Measurements from ENCODE around the gene SLC33A1. TPM values are rescaled to one million over a fixed set of nuclear protein-coding genes. Genes with fewer than 3 reads are reported as not detected.
"Not testable (repeated sequence)": the region's sequence is repeated elsewhere in the genome, so short reads cannot be mapped to it uniquely, and the experiment has no call there.

SLC33A1 gene
- polyA plus RNA-seq (2013, experiment 1 of 2; ENCODE audit: insufficient read length), result 26.3 TPM
- 24.2 TPM for polyA plus RNA-seq (2013, experiment 2 of 2; ENCODE audit: insufficient read length)

DNA sequence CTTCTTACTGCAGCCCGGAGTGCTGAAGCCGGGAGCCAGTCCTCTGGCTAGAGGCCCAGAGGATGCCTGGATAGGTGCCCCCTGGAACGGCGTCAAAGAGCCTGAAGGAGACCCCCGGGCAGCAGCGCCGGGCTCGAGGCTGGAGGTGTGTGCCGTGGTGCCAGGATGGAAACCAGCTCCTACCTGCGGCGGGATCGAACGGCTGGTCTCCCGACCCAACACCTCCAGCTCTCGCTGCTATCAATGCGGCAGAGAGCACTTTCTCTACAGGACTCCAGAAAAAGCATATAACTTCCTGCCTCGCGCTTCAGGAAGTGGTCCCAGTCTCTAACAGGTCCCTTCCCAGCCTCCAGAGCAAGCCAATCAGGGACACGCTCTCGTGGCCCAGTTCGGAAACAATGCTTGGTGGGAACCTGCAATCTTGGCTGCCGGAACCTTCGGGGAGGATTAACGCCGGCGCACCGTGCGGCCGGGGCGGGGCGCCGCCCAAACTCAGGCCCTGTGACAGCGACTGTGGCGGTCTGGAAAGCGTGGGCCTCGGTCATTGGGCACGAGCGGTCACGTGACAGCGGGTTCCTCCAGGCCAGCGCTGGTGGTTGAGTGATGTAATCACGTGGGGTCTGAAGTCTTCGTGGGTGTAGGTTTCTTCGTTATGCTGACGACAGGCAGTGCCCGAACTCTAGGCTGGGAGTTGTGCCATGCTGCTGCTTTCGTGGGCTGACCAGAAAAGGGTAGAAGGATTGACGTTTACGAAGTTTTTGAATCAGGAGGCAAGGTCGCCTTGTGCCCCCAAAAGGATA is at the start of gene SLC33A1:
Gene SLC33A1, minus strand, starts transcription at position 287 of the 800 bp plus-strand sequence. CDS start 430 bp downstream, outside the sequence.
- DNase-seq, result peak; percentile 100

DNA sequence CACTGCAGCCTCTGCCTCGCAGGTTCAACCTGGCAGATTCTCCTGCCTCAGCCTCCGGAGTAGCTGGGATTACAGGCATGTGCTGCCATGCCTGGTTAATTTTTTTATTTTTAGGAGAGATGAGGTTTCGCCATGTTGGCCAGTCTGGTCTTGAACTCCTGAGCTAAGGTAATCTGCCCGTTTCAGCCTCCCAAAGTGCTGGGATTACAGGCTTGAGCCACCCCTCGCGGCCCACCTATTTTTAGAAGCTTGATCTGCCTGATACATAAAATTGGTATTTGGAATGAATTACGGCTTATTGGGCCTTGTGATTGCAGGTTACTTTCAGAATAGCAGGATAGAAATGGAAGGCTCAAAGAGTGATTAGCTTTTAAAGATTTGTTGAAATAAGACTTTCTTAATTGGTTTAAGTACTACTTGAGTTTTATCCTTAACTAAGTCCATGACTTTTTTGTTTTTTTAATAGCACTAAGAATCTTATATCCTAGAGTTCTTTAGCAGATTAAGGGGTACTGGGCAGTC is 41.2 kb upstream of the SLC33A1 start:
- no peak for DNase-seq

DNA sequence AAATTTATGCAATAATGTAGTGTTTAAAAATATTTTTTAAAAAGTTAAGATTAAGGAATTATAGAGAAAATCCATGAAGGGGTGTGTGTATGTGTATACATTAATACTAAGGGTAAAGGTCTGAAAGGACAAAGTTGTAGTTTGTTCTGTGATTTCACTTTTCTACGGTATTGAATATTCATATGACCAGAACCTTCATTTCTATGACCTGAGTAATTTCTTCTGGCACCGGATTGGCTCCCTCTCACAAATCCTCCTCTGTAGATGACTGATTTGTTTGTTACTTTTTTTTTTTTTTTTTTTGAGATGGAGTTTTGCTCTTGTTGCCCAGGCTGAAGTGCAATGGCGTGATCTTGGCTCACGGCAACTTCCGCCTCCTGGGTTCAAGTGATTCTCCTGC is 37.1 kb upstream of the SLC33A1 start:
- no peak for DNase-seq

DNA sequence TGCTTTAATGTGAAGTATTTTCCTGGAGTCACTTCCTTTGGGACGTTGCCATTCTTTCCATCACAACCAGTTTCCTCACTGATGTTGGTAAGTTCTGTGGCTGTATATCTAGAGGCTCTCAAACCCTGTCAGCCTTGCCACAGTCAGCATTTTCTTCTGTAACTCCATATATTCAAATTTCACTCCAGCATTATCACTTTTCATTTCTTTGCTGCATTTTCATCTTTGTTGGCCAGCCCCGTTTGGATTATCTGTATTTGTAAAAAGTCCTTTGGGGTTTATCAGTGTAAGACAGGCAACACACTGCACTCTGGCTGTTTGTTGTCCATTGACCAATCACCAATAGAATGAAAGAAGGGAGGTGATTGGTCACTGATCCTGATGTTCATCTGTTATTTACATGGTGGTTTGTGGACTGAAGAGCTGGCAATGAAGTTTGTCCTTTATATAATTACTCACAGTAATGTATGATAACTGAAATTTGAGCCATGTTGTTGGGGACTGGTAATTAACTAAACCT is 36.5 kb upstream of the SLC33A1 start:
- DNase-seq, result peak; percentile 27

DNA sequence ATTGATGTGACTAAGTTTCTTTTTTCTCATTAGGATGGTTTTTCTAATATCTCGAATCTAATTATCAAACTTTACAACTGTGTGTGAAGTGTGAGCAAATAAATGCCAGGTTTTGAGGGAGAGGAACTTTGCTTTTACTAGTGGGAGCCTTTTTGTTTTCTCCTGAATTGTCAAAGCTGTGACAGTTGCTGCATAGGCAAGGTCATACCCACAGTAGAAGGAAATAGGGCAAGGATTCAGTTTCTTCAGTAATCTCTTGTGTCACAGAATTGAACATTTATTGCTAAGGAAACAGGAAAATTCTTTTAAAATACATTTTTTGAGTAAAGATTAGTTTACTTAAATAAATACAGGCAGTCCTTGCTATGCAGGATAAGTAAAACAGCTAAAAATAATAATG is 35.7 kb upstream of the SLC33A1 start:
- DNase-seq, result no peak

DNA sequence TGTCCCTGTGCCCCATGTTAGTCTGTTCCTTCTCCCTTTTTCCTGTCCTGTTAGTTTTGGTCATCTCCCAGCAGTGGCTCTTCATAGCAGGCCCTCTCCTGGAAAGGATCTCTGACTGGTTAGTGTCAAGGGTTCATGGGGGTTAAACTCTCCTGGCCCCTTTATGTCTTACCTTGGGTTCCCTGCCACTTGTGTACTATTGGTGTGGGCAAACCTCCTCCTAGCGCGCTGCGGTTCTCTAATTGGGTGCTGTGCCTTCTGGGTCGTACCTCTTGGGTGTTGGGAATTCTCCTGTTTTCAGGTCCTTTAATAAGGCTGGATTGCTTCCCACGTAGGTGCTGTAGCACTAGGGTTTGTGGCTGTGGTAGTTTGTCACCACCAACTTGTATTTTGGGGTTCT is 35.0 kb upstream of the SLC33A1 start:
- no peak for DNase-seq

DNA sequence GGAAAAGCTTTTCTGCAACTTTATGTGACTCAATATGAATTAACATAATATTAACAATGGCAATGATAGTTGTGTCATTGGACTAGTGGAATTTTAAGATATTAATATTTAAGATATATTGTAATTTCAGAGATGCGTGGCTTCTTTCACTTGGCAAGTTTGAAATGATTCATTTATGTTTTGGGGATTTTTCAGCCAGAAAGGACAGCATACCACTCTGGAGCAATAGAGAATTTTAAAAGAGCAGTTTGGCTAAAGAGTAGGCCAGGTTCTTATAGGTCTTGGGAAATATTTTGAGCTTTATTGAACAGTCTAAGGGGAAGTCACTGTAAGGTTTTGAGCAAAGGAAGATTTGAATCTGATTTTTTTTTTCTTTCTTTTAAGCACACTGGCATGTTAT is 32.7 kb upstream of the SLC33A1 start:
- DNase-seq, result no peak

DNA sequence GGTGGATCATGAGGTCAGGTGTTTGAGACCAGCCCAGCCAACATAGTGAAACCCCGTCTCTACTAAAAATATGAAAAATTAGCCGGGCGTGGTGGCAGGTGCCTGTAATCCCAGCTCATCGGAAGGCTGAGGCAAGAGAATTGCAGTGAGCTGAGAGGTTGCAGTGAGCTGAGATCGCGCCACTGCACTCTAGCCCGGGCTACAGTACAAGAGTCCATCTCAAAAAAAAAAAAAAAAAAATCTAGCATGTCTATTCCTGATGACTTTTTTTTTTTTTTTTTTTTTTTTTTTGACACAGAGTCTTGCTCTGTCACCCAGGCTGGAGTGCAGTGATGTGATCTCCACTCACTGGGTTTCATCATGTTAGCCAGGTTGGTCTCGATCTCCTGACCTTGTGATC is 32.1 kb upstream of the SLC33A1 start:
- not testable (repeated sequence) for DNase-seq

DNA sequence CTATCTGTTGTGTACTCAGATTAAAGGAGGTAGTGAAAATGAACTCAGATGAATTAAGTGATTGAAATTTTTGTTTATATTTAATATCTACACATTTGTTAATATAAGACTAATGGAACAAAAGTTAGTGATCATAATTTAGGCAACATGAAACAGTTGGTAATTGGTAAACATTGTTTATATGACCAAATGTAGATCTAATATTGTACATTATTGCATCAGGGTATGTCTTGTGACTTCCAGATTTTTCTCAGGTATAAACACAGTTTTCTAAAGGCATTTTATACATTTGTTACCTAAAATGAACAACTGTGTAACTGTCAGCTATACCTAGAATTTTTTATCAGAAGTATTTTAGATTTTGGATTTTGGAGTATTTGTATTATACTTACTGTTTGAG is 31.1 kb upstream of the SLC33A1 start:
- DNase-seq, result no peak

DNA sequence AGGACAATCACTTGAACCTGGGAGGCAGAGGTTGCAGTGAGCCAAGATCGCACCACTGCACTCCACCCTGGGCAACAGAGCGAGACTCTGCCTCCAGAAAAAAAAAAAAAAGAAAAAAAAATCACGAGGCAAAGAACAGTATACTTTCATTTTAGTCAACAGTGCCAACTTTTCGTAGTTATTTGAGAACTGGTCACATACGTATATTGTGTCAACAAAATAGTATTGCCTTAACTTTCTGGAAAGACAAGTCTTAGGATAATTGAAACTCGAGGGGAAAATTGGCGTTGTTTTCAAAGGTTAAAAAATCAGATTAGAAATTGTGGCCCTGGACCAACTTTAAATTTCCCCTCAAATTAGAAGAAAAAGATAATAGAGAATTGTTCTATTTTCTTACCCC is 30.1 kb upstream of the SLC33A1 start:
- DNase-seq, result no peak

DNA sequence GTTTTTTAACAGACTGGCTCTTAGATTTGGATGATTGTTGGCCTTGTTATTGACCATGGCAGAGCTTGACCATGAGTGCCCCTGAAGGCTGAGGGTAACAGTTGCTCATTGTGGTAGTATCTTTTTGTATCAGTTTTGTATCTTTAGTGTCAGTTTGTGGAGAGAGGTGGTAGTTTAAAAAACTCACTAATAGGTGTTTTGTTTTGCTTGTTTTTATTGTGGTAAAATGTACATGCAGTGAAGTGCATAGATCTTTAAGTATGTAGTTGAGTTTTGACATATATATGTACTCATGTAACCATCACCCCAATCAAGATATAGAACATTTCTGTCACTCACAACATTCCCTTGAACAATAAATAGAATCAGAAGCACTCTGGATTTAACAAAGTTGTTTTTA is 26.1 kb upstream of the SLC33A1 start:
- DNase-seq, result no peak

DNA sequence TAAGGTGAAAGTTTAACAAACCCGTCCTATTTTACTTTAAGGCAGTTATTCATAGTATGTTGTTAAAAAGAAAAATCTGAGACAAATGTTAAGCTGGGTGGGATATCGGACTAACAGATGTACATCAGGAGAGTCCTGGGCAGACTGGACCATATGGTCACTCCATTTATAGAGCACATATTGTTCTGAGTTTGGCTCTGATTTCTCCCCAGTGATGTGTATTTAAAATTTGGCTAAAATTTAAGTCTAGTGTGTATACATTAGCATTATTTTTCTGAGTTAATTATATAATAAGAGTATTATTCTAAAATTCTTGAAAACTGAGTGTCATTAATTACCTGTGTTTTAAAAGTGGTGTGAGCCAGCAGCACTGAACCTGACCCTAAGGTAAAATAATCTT is 22.3 kb upstream of the SLC33A1 start:
- DNase-seq, result no peak

DNA sequence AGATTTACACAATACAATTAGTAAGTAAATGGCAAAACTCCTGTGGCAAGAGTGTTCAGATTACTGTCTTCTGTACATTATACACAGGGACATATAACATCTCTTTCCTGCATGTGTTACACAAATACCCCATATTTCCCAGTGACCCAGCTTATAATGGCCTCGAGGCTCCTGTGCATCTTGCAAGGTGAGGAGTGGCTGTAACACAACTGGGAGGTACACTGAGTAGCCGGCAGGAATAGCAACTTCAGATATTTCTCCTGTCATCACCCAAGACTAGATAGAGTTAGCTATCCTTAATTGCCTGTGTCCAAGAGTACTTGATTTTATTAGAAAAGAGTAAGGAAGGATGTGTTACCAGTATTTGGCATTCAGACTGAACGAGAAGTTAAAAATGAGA is 21.8 kb upstream of the SLC33A1 start:
- DNase-seq, result no peak

DNA sequence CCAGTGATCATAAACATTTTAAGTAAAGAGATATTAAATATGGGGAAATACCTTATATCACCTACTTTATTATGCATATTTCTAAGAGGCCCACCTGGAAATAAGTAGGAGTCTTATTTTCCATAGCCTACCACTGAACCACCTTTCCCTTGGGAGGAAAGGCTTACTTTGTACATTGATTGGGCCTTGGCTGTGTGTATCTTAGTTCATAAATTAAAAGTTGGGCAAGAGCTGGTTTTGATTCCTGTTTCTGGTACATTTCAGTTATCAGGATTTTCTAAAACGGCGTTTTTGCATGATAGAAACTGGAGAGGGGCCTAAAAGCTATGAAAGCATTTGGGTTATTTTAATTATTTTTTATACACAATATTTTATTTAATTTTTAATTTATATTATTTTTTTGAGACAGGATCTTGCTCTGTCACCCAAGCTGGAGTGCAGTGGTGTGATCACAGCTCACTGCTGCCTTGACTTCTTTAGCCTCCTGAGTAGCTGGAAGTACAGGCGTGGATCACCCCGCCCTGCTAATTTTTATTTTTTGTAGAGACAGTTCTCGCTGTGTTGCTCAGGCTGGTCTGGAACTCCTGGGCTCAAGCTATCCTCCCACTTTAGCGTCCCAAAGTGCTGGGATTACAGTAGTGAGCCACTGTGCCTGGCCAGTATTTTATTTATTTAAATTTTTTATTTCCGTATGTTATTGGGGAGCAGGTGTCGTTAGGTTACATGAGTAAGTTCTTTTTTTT is 18.8 kb upstream of the SLC33A1 start:
- no peak for DNase-seq

DNA sequence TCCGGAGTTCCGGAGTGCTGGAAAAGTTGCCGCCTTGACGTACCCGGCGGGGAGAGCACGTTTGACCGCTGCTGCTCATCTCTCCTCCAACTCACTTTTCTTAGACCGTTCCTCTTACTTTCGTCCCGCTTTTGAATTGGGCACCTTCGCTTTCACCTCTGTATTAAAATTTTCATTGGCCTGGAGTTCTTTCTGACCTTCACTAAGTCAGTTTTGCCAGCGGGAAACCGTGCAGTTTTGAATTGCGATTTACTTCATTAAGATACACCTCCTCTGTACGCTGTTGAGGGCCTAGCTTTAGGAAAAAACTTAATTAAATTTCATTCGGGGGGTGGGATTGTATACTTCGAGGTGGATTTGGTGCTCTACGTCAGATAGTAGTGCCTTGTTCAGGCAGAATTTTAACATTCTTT is 17.5 kb upstream of the SLC33A1 start:
- no peak for DNase-seq

DNA sequence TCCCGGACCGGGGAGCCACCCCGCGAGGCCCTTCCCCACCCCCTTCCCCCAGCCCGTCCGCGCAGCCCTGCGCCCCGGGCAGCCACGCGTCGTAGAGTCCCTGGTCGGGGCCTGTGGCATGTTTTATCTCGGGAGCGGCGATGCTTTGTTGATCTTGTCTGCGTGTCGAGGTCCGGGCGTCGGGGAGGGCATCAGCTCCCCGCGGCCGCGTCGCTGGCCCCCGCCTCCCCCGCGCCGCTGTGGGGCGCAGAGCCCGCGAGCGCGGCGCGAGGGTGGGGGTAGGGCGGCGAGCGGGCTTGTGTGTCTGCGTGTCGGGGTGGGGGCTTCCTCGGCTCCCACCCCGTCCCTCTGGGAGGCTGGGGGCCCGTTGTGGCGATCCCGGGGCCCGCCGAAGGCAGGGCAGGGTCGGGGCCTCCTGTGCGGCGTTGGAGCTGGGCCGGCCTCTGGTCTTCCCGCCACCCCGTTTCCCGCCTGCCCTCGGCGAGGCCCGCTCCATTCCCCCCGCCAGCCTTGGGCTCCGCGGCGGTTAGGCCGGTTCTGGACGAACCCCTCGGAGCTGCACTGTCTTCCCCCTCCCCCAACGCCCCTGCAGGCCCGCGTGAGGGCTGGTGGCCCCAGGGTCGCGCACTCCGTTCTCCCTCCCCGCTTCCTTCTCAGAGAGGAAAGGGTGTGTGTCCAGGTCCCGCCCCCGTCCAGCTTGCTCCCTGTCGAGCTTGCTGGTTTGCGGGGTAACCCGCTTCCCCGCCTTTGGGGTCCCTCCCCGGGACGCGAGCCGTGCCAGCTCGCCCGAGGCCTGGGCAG is 16.9 kb upstream of the SLC33A1 start:
- peak; percentile 15 for DNase-seq

DNA sequence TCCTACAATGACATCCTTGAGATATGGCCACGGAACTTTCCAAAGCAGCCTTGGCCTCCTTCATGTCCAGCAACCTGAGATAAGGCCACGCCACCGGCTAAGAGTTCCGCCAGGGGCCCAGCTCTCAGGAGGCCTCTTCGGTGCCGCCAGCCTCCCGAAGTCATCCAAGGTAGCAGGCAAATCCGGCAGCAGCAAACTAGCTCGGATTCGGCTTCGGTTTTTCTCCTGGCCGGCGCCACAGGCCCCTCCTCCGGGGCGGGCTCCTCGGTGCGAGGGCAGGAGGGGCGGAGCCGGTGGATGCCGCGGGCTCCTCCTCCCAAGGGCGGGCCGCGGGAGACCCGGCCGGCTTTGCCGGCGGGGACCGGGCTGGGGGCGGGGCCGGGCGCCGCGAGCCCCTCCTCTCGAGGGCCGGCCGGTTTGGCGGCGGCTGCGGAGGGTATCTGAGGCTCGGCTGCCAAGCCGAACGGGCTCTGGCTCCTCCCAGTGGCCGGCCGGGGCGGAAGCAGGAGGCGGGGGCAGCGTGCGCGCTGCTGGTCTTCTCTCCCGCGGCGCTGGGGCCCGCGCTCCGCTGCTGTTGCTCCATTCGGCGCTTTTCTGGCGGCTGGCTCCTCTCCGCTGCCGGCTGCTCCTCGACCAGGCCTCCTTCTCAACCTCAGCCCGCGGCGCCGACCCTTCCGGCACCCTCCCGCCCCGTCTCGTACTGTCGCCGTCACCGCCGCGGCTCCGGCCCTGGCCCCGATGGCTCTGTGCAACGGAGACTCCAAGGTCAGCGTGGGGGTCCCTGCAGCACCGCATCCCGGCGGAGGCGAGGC is 16.1 kb upstream of the SLC33A1 start, which contains the start of gene GMPS:
Gene GMPS, plus strand, starts transcription at position 518 of the 812 bp plus-strand sequence. Its CDS starts 221 bp downstream, at position 739.
- peak; percentile 97 for DNase-seq

DNA sequence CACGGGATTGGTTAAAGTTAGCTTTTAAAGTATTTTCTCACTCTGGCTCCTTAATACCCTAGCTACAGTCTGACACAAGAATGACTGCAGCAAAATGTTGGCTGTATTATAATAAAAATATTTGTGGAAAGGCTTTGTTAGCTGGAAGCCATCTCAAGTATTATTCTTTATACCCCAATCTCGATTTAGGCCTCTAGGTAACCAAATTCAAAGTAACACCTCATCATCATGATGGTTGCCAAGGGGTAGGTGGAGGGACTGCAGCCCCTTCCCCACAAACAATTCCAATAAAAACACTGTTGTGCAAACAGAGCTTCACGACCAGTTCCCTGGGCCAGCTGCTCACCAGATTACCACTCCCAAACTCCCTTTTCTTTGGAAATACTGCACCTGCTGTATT is 15.5 kb upstream of the SLC33A1 start:
- no peak for DNase-seq

DNA sequence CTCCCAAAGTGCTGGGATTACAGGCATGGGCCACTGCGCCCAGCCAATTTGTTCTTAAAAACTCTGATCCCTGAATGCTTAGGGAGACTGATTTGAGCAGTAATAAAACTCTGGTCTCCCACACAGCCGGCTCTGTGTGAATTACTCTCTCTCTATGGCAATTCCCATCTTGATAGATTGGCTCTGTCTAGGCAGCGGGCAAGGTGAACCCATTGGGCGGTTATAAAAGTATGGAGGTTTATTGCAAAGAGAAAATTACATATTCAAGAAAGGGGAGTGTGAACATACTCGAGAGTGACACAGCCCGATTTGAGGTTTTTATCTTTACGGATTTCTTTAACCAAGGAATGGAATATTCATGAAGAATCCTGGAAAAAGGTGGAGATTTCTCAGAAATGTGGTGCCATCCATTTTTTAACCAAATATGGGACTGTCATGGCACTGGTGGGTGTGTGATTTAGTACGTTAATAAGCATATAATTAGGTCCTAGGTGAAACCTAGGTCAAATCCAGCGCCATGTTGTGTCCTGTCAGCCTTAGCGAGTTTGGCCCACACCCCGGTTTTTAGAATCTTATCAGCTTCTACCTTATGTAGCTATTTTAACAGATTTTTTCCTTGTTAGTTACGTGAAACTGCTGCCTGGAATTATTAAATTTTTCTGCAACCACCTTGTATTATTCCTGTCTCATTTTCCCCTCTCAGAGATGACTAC is 9.0 kb upstream of the SLC33A1 start:
- DNase-seq, result no peak

DNA sequence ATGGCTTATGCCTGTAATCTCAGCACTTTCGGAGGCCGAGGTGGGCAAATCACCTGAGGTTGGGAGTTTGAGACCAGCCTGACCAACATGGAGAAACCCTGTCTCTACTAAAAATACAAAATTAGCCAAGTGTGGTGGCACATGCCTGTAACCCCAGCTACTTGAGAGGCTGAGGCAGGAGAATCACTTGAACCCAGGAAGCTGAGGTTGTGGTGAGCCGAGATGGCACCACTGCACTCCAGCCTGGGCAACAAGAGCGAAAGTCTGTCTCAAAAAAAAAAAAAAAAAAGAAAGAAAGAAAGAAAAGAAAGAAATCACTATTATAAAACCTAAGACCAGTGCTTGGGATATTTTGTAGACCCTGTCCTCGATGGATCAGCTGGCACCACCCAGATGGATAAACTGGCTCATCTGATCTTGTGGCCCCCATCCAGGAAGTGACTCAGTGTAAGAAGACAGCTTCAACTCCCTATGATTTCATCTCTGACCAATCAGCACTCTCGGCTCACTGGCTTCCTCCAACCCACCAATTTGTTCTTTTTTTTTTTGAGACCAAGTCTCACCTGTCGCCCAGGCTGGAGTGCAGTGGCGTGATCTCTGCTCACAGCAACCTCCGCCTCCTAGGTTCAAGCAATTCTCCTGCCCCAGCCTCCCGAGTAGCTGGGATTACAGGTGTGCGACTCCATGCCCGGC is 8.2 kb upstream of the SLC33A1 start:
- DNase-seq, result peak; percentile 71
